K562 (cell line): Measurements from ENCODE around the gene LMCD1. TPM values are rescaled to one million over a fixed set of nuclear protein-coding genes. Genes with fewer than 3 reads are reported as not detected.

ENCODE experiments used
- ATAC-seq: fragments of 200-7000 bp; cut with Tn5 transposase; 3 replicates; pipeline ENCODE4 v1.9.1; 2020; ENCODE audit warnings: moderate library complexity
- BruUV-seq: library from RNA; stranded (reverse); fragments of 400-500 nt; replicated peaks from 2 replicates; lab custom pipeline; 2021; lab: Mats Ljungman, UMichigan
- CTCF ChIA-PET: fragments of 300-600 bp; formaldehyde crosslinking; extraction: SDS; loops from one replicate; lab custom pipeline; 2021; ENCODE audit warnings: low intra/inter-chr PET ratio; lab: Yijun Ruan, JAX
- POLR2A ChIA-PET: fragments of 300-600, 350-650 bp; sonication (Branson Sonifier 250); formaldehyde crosslinking; extraction: SDS; loops from one replicate; lab custom pipeline; 2021; ENCODE audit warnings: antibody characterized with exemption, inconsistent platforms; lab: Yijun Ruan, JAX
- DNase-seq, 4 experiments: peaks; one replicate each; pipeline versions ENCODE4 v3.0.0 to v3.0.0-alpha.2; 2011 to 2018; ENCODE audit warnings: low spot score in 3 of 4, mixed read lengths in 3 of 4; ENCODE audit errors: extremely low read depth in 1 of 4
- FAIRE-seq: peaks from 2 replicates; lab custom pipeline; 2011; peaks lifted over from hg19 to GRCh38; lab: Jason Lieb, UNC
- H2AFZ ChIP-seq: 2 replicates; pipeline ENCODE4 v1.6.0; 2011; ENCODE audit warnings: low read depth, low read length, control low read depth, inconsistent platforms
- H3K27ac ChIP-seq: fragments of 200-600 bp; 3 replicates; pipeline ENCODE4 v1.8.0; 2011; ENCODE audit warnings: low read depth, mild to moderate bottlenecking, control low read depth, inconsistent platforms, low read length, moderate library complexity, mixed read lengths; ENCODE audit errors: extremely low read depth
- H3K27me3 ChIP-seq, 2 experiments: fragments of 300-600 bp in 1 of 2; 2 replicates in 1 of 2; 3 replicates in 1 of 2; pipeline versions ENCODE4 v1.6.0 to v1.8.0; 2011; ENCODE audit warnings: inconsistent platforms in 2 of 2, low read length in 2 of 2, mild to moderate bottlenecking in 1 of 2, mixed read lengths in 1 of 2, moderate library complexity in 1 of 2; ENCODE audit not compliant: control insufficient read depth in 2 of 2, insufficient read depth in 2 of 2
- H3K36me3 ChIP-seq: fragments of 300-600 bp; 3 replicates; pipeline ENCODE4 v1.8.0; 2011; ENCODE audit warnings: mild to moderate bottlenecking, low read length, inconsistent platforms; ENCODE audit not compliant: control insufficient read depth, insufficient read depth
- H3K4me1 ChIP-seq, 2 experiments: fragments of 200-600 bp in 1 of 2; replicated peaks in 1 of 2; 2 replicates in 1 of 2; 3 replicates in 1 of 2; pipeline versions ENCODE4 v1.5.1 to v1.8.0; 2011; ENCODE audit warnings: inconsistent platforms in 2 of 2, low read length in 2 of 2, mild to moderate bottlenecking in 1 of 2, mixed read lengths in 1 of 2, moderate library complexity in 1 of 2; ENCODE audit not compliant: control insufficient read depth in 2 of 2, insufficient read depth in 2 of 2
- H3K4me2 ChIP-seq: 2 replicates; pipeline ENCODE4 v1.6.1; 2011; ENCODE audit warnings: low read length, control low read depth, inconsistent platforms, mixed read lengths; ENCODE audit not compliant: insufficient read depth
- H3K4me3 ChIP-seq: fragments of 200-600 bp; sonication (generic), shearing (Covaris generic); 2 replicates; pipeline ENCODE4 v1.5.1; 2016; ENCODE audit warnings: control low read depth, inconsistent platforms
- H3K79me2 ChIP-seq: fragments of 200-600 bp; 3 replicates; pipeline ENCODE4 v1.8.0; 2011; ENCODE audit warnings: low read length, inconsistent platforms; ENCODE audit not compliant: control insufficient read depth, insufficient read depth
- H3K9ac ChIP-seq, 2 experiments: 2 replicates each; pipeline versions ENCODE4 v1.6.0 to v1.6.1; 2011; ENCODE audit warnings: low read depth in 2 of 2, low read length in 2 of 2, control low read depth in 1 of 2, inconsistent platforms in 1 of 2, mild to moderate bottlenecking in 1 of 2, mixed read lengths in 1 of 2; ENCODE audit not compliant: insufficient read depth in 1 of 2
- H3K9me1 ChIP-seq: one replicate; pipeline ENCODE4 v1.6.0; 2011; ENCODE audit warnings: inconsistent platforms, mild to moderate bottlenecking, low read length, moderate library complexity; ENCODE audit not compliant: control insufficient read depth, insufficient read depth
- H3K9me3 ChIP-seq: replicated peaks from 2 replicates; pipeline ENCODE4 v1.5.1; 2011; ENCODE audit warnings: low read depth, low read length, inconsistent platforms; ENCODE audit not compliant: control insufficient read depth, insufficient read depth
- H4K20me1 ChIP-seq: replicated peaks from 2 replicates; pipeline ENCODE4 v1.6.1; 2011; ENCODE audit warnings: low read length, inconsistent platforms, mixed read lengths; ENCODE audit not compliant: control insufficient read depth, insufficient read depth
- BRD4 ChIP-seq: fragments of 200-600 bp; sonication (generic); IDR thresholded peaks from 2 replicates; pipeline ENCODE4 v1.6.1; 2017; ENCODE audit warnings: inconsistent platforms
- CBX5 ChIP-seq: IDR thresholded peaks from 2 replicates; pipeline ENCODE4 v1.6.1; 2014; ENCODE audit warnings: low read depth, borderline replicate concordance
- CTCFL ChIP-seq: IDR thresholded peaks from 2 replicates; pipeline ENCODE4 v1.6.1; 2011; ENCODE audit warnings: borderline replicate concordance, low read depth, mild to moderate bottlenecking, moderate library complexity, low read length; ENCODE audit not compliant: insufficient read depth, poor library complexity, severe bottlenecking
- DEAF1 ChIP-seq: fragments of 450-650 bp; formaldehyde crosslinking; IDR thresholded peaks from 2 replicates; pipeline ENCODE4 v1.4.0; 2020; ENCODE audit warnings: mild to moderate bottlenecking, moderate library complexity
- DLX4 ChIP-seq: fragments of 250-450 bp; sonication (Bioruptor Pico); IDR thresholded peaks from 2 replicates; pipeline ENCODE4 v1.6.1; 2021; ENCODE audit warnings: mild to moderate bottlenecking
- DPF2 ChIP-seq: fragments of 450-650 bp; IDR thresholded peaks from 2 replicates; pipeline ENCODE4 v1.6.1; 2016
- ETV1 ChIP-seq: fragments of 450-650 bp; conservative IDR thresholded peaks from 2 replicates; pipeline ENCODE4 v1.6.1; 2016; ENCODE audit warnings: missing genetic modification characterization, control low read depth, low read depth, missing compliant biosample characterization
- HBP1 ChIP-seq: fragments of 450-650 bp; formaldehyde crosslinking; IDR thresholded peaks from 2 replicates; pipeline ENCODE4 v1.4.0; 2022; ENCODE audit warnings: missing genetic modification characterization
- HNRNPLL ChIP-seq: fragments of 200-400 bp; formaldehyde crosslinking; IDR thresholded peaks from 2 replicates; pipeline ENCODE4 v1.6.1; 2017; ENCODE audit warnings: low read length, low read depth, mild to moderate bottlenecking; ENCODE audit not compliant: poor library complexity, severe bottlenecking
- HNRNPUL1 ChIP-seq: fragments of 200-400 bp; formaldehyde crosslinking; IDR thresholded peaks from 2 replicates; pipeline ENCODE4 v1.6.1; 2017; ENCODE audit warnings: low read length
- LEF1 ChIP-seq: fragments of 450-650 bp; IDR thresholded peaks from 2 replicates; pipeline ENCODE4 v1.6.1; 2016; ENCODE audit warnings: mild to moderate bottlenecking
- POLR2H ChIP-seq: IDR thresholded peaks from 2 replicates; pipeline ENCODE4 v1.6.1; 2016; ENCODE audit warnings: missing genetic modification characterization, low read depth, mild to moderate bottlenecking, control low read depth, missing compliant biosample characterization, moderate library complexity
- RBM15 ChIP-seq: fragments of 200-400 bp; formaldehyde crosslinking; IDR thresholded peaks from 2 replicates; pipeline ENCODE4 v1.6.1; 2018; ENCODE audit warnings: mild to moderate bottlenecking, low read length, moderate library complexity; ENCODE audit not compliant: insufficient read depth
- SMARCA5 ChIP-seq: fragments of 450-650 bp; IDR thresholded peaks from 2 replicates; pipeline ENCODE4 v1.6.1; 2016
- ZBTB2 ChIP-seq: fragments of 450-650 bp; IDR thresholded peaks from 2 replicates; pipeline ENCODE4 v1.6.1; 2016; ENCODE audit warnings: antibody characterized with exemption
- ZNF212 ChIP-seq: fragments of 450-650 bp; formaldehyde crosslinking; IDR thresholded peaks from 2 replicates; pipeline ENCODE4 v1.4.0; 2020; ENCODE audit warnings: mild to moderate bottlenecking
- WGBS: fragments of 100-300 bp; shearing (Covaris generic); methylation state at CpG from one replicate; pipeline ENCODE4 v1.1.6; 2016; ENCODE audit warnings: low coverage, mixed read lengths; ENCODE audit not compliant: insufficient coverage; ENCODE audit errors: missing lambda C conversion rate; 5-methylcytosine and 5-hydroxymethylcytosine counted together
- in situ Hi-C: fragments of 300-500 bp; cut with MboI; formaldehyde crosslinking; loops from 4 replicates; pipeline ENCODE4 v1.15.0; 2018; ENCODE audit warnings: inconsistent platforms, mixed read lengths
- intact Hi-C: fragments of 100-400 bp; cut with micrococcal nuclease; formaldehyde crosslinking; loops from 2 replicates; pipeline ENCODE4 v1.14.2; 2022
- polyA plus RNA-seq, 8 experiments: library from polyadenylated mRNA; depleted of rRNA in 4 of 8; stranded (reverse) in 5 of 8; unstranded in 3 of 8; fragments of >200 nt; fragmentation: Nextera tagmentation in 2 of 8; fragmentation: Illumina TruSeq in 1 of 8; extraction: Ambion mirVana in 2 of 8; extraction: Trizol in 1 of 8; gene quantifications; 2 replicates each; pipeline versions ENCODE4 v1.2.1 to v1.2.3, GENCODE V29; 2011 to 2014; ENCODE audit warnings: inconsistent platforms in 1 of 8, missing spikeins in 1 of 8
- total RNA-seq, 7 experiments: library from RNA; depleted of rRNA in 6 of 7; stranded (reverse); fragments of >200 nt in 6 of 7; fragmentation: Illumina TruSeq in 2 of 7; extraction: Trizol in 2 of 7; gene quantifications; 2 replicates each; pipeline versions ENCODE4 v1.2.1 to v1.2.3, GENCODE V29; 2011 to 2021; ENCODE audit warnings: low replicate concordance in 1 of 7

The LMCD1 gene
- total and polyA plus RNA-seq, 9 of the 15 experiments (the other 6 are each of a cell fraction or from before 2014, with no cell fraction given) = 0.60 TPM; not detected in 8

GRCh38 chr3:8548502-8549275 lies 47.1 kb downstream of the LMCD1 start:
- no peak overlapping the region for H2AFZ ChIP-seq
- no peaks in the 10 kb centered on the region for H4K20me1 ChIP-seq
- no peaks in the 10 kb centered on the region for H3K79me2 ChIP-seq
- CTCF ChIA-PET = no interaction called here
- in situ Hi-C loops (no loop called here), intact Hi-C loops (no loop called here)
- no peak overlapping the region for H3K9ac ChIP-seq
- ATAC-seq = no peak
- peaks cover 15 to 60% of the 10 kb centered on the region in 2 experiments; a peak in 4 of 5 replicates for H3K27me3 ChIP-seq
- POLR2A ChIA-PET = no interaction called here
- no peaks in the 10 kb centered on the region for H3K9me3 ChIP-seq
- no peak overlapping the region for H3K27ac ChIP-seq
- no peak for DNase-seq
- TF ChIP-seq POLR2H (tag) (no peak), ZBTB2 (no peak), CTCFL (no peak), HNRNPLL (no peak), RBM15 (no peak), ZNF212 (CRISPR knock-in tag) (no peak), SMARCA5 (no peak), DLX4 (CRISPR knock-in tag) (no peak), DEAF1 (CRISPR knock-in tag) (no peak), BRD4 (no peak), ETV1 (no peak), HNRNPUL1 (no peak), LEF1 (no peak), CBX5 (no peak), DPF2 (no peak), HBP1 (CRISPR knock-in tag) (no peak)
- H3K4me1 ChIP-seq = no peaks in the 10 kb centered on the region
- H3K4me2 ChIP-seq = no peak overlapping the region
- H3K36me3 ChIP-seq = no peaks in the 10 kb centered on the region
- no peak for FAIRE-seq
- no peak overlapping the region for H3K4me3 ChIP-seq
- no peaks in the 10 kb centered on the region for H3K9me1 ChIP-seq
- BruUV-seq = no TSS peak
- WGBS = 2% methylated on average over 17 of the region's 17 CpGs
